Activated T-helper 17 cell treated with anti-CD3 and anti-CD28 coated beads, Interleukin-2, amount 50 U/mL, for 72 hours (primary cell): ENCODE results near the gene MAGI1. TPM values are rescaled to one million over a fixed set of nuclear protein-coding genes. Genes with fewer than 3 reads are reported as not detected.

Source experiments
- ATAC-seq: fragments of 150-1000 bp; cut with Tn5 transposase; replicated peaks from 2 replicates; pipeline ENCODE4 v1.10.0; 2021; ENCODE audit warnings: mild to moderate bottlenecking, moderate library complexity
- H3K27ac Mint-ChIP-seq: one replicate; pipeline ENCODE4 v1.8.0; 2022; ENCODE audit warnings: mixed read lengths
- H3K27me3 Mint-ChIP-seq: one replicate; pipeline ENCODE4 v1.8.0; 2022; ENCODE audit warnings: mixed read lengths
- H3K36me3 Mint-ChIP-seq: one replicate; pipeline ENCODE4 v1.8.0; 2022; ENCODE audit warnings: low read depth, mild to moderate bottlenecking, mixed read lengths
- H3K4me1 Mint-ChIP-seq: one replicate; pipeline ENCODE4 v1.8.0; 2022; ENCODE audit warnings: mixed read lengths
- H3K4me3 Mint-ChIP-seq: one replicate; pipeline ENCODE4 v1.8.0; 2022; ENCODE audit warnings: mild to moderate bottlenecking, mixed read lengths
- H3K9me3 Mint-ChIP-seq: one replicate; pipeline ENCODE4 v1.8.0; 2022; ENCODE audit warnings: mixed read lengths
- total RNA-seq, 2 donors: library from RNA; stranded (reverse); gene quantifications; one replicate each; pipeline ENCODE4 v1.2.3, GENCODE V29; 2022

The MAGI1 gene
- total RNA-seq, 2 donors from 2014 or later, result 0.06 TPM; not detected in 1

DNA sequence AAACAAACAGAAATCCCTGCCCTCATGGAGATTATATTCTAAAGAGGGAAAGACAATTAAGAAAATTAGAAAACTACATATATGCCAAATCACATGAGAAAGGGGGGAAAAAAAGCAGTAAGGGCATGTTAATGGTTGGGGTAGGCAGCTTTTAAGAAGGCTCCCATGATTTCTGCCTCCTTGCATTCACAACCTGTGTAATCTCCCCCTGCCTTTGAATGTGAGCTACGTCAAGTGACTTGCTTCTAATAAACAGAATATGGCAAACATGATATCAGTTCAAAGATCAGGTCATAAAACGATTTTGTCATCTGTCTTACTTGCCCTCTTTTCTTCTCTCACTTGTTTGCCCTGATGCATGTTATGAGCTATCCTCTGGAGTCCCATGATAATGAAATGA, 677.3 kb downstream of the MAGI1 start:
- peaks cover 4% of the 10 kb centered on the region for H3K27me3 Mint-ChIP-seq
- H3K9me3 Mint-ChIP-seq, result peaks cover 8% of the 10 kb centered on the region
- H3K4me3 Mint-ChIP-seq, result no peak overlapping the region
- ATAC-seq, result no peak
- no peaks in the 10 kb centered on the region for H3K36me3 Mint-ChIP-seq
- H3K4me1 Mint-ChIP-seq, result no peaks in the 10 kb centered on the region
- no peak overlapping the region for H3K27ac Mint-ChIP-seq

GRCh38 chr3:65356331-65357248, 682.1 kb downstream of the MAGI1 start:
- H3K27ac Mint-ChIP-seq, result no peak overlapping the region
- peaks cover 8% of the 10 kb centered on the region for H3K9me3 Mint-ChIP-seq
- no peak overlapping the region for H3K4me3 Mint-ChIP-seq
- no peaks in the 10 kb centered on the region for H3K4me1 Mint-ChIP-seq
- ATAC-seq, result no peak
- H3K27me3 Mint-ChIP-seq, result peaks cover 11% of the 10 kb centered on the region
- no peaks in the 10 kb centered on the region for H3K36me3 Mint-ChIP-seq

DNA sequence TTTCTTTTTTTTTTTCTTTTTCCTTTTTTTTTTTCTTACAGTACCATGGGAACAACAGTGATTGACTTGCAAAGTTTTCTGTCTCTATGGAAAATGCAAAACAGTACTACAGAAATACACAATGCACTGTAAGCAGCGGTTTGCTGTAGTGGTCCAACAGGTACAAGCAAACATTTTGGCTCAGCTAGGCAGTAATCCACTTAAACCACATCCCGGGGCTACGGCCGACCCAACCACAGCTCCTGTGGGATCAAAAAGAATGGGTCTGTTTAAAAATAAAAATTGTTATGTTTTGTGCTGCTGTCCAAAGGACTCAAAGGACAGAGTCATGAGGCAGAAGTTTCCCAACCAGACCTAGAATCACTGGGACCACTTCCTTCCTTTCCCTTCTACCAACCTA, 683.8 kb downstream of the MAGI1 start:
- Mint-ChIP-seq H3K4me3 (no peak overlapping the region), H3K9me3 (peaks cover 8% of the 10 kb centered on the region), H3K27me3 (peaks cover 11% of the 10 kb centered on the region), H3K4me1 (no peaks in the 10 kb centered on the region), H3K27ac (no peak overlapping the region), H3K36me3 (no peaks in the 10 kb centered on the region)
- no peak for ATAC-seq

DNA sequence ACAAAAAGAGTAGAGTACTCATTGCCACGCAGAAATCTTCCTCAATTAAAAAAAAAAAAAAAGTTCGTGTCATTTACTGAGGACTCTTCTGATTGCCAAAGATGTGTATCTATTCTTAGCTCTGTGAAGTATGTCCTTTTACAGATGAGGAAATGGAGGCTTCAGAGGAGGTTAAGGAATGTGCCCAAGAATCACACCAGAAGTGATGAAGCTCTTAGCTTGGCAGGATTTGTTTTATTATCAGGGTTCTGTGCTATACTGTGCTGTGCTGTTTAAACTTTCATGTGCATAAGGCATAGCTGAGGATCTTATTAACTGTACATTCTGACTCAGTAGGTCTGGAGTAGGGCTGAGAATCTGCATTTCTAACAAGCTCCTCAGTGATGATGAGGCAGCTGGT, 685.8 kb downstream of the MAGI1 start:
- no peaks in the 10 kb centered on the region for H3K9me3 Mint-ChIP-seq
- H3K27ac Mint-ChIP-seq, result no peak overlapping the region
- no peak for ATAC-seq
- H3K27me3 Mint-ChIP-seq, result peaks cover 11% of the 10 kb centered on the region
- H3K4me1 Mint-ChIP-seq, result no peaks in the 10 kb centered on the region
- H3K4me3 Mint-ChIP-seq, result no peak overlapping the region
- H3K36me3 Mint-ChIP-seq, result no peaks in the 10 kb centered on the region

GRCh38 chr3:65351753-65352152, 687.0 kb downstream of the MAGI1 start:
- no peak for ATAC-seq
- no peaks in the 10 kb centered on the region for H3K9me3 Mint-ChIP-seq
- no peak overlapping the region for H3K27ac Mint-ChIP-seq
- H3K4me1 Mint-ChIP-seq, result no peaks in the 10 kb centered on the region
- no peak overlapping the region for H3K4me3 Mint-ChIP-seq
- H3K36me3 Mint-ChIP-seq, result no peaks in the 10 kb centered on the region
- peaks cover 8% of the 10 kb centered on the region for H3K27me3 Mint-ChIP-seq

GRCh38 chr3:65350801-65351476, 687.8 kb downstream of the MAGI1 start:
- ATAC-seq, result no peak
- Mint-ChIP-seq H3K4me1 (no peaks in the 10 kb centered on the region), H3K27me3 (peaks cover 7% of the 10 kb centered on the region), H3K36me3 (no peaks in the 10 kb centered on the region), H3K27ac (no peak overlapping the region), H3K9me3 (no peaks in the 10 kb centered on the region), H3K4me3 (no peak overlapping the region)

DNA sequence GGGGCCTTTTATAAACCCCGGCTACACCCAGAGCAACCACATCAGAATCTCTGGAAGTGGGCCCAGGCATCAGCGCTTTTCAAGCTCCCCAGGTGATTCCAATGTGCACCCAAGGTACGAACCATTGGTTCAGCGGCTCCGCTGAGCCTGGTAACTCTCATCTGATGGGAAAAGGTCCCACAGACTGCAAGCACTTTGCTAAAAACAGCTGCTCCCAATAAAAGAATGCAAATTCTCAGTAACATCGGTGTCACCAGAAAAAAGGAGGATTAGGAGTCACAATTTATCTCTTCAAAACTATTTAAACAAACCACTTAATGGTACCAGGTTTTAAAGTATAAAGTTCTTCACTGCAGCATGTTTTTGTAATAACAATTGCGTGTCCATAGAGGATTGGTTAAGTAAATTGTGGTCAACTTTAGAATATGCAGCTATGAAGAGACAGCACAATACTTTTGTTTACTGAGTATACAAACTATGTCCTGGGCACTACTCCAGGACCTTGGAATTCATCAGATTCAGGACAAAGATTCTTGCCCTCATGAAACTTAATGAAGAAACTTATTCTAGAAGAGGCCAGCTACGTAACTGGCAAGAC, 690.2 kb downstream of the MAGI1 start:
- H3K4me1 Mint-ChIP-seq, result no peaks in the 10 kb centered on the region
- H3K36me3 Mint-ChIP-seq, result no peaks in the 10 kb centered on the region
- H3K27me3 Mint-ChIP-seq, result no peaks in the 10 kb centered on the region
- H3K27ac Mint-ChIP-seq, result no peak overlapping the region
- H3K9me3 Mint-ChIP-seq, result no peaks in the 10 kb centered on the region
- ATAC-seq, result no peak
- no peak overlapping the region for H3K4me3 Mint-ChIP-seq

- ATAC-seq, result no peak
These were observed 691.6 kb downstream of the MAGI1 start for GRCh38 chr3:65347166-65347565.

DNA sequence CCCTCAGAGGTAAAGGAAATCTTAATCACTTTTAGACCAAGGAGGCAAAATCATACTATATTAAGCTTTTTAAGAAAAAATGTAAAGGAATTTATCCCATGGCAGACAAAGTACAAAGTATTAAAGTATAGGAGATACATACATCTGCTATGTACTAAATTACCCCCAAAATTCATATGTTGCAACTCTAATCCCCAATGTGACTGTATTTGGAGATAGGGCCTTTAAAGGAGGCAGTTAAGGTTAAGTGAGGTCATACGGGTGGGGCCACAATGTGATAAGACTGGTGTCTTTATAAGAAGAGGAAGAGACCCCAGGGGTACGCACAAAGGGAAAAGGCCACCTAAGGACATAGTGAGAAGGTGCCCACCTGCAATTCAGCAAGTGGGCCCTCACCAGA, 693.9 kb downstream of the MAGI1 start:
- Mint-ChIP-seq H3K4me1 (no peaks in the 10 kb centered on the region), H3K36me3 (no peaks in the 10 kb centered on the region), H3K27ac (no peak overlapping the region), H3K9me3 (peaks cover 11% of the 10 kb centered on the region), H3K4me3 (no peak overlapping the region), H3K27me3 (no peaks in the 10 kb centered on the region)
- no peak for ATAC-seq

More at GRCh38 chr3:65347166-65347565, 691.6 kb downstream of the MAGI1 start:
- no peaks in the 10 kb centered on the region for H3K27me3 Mint-ChIP-seq
- H3K36me3 Mint-ChIP-seq, result no peaks in the 10 kb centered on the region
- no peaks in the 10 kb centered on the region for H3K4me1 Mint-ChIP-seq
- no peak overlapping the region for H3K27ac Mint-ChIP-seq
- H3K9me3 Mint-ChIP-seq, result no peaks in the 10 kb centered on the region
- no peak overlapping the region for H3K4me3 Mint-ChIP-seq

GRCh38 chr3:65344444-65344843, 694.3 kb downstream of the MAGI1 start:
- Mint-ChIP-seq H3K4me3 (no peak overlapping the region), H3K27ac (no peak overlapping the region), H3K9me3 (peaks cover 14% of the 10 kb centered on the region), H3K36me3 (no peaks in the 10 kb centered on the region), H3K27me3 (no peaks in the 10 kb centered on the region), H3K4me1 (no peaks in the 10 kb centered on the region)
- no peak for ATAC-seq

DNA sequence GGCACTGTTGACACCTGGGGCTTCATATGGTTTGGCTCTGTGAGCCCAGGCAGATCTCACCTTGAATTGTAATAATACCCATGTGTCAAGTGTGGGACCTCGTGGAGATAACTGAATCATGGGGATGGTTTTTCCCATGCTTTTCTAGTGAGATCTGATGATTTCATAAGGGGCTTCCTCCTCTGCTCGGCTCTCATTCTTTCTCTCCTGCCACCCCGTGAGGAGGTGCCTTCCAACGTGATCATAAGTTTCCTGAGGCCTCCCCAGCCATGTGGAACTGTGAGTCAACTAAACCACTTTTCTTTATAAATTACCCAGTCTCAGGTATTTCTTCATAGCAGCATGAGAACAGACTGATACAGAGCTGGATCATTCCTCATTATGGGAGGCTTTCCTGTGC, 695.0 kb downstream of the MAGI1 start:
- H3K4me3 Mint-ChIP-seq, result no peak overlapping the region
- no peaks in the 10 kb centered on the region for H3K27me3 Mint-ChIP-seq
- H3K36me3 Mint-ChIP-seq, result no peaks in the 10 kb centered on the region
- H3K27ac Mint-ChIP-seq, result no peak overlapping the region
- peaks cover 14% of the 10 kb centered on the region for H3K9me3 Mint-ChIP-seq
- no peak for ATAC-seq
- H3K4me1 Mint-ChIP-seq, result no peaks in the 10 kb centered on the region

- Mint-ChIP-seq H3K9me3 (peaks cover 14% of the 10 kb centered on the region), H3K4me3 (no peak overlapping the region), H3K4me1 (no peaks in the 10 kb centered on the region), H3K27me3 (no peaks in the 10 kb centered on the region), H3K36me3 (no peaks in the 10 kb centered on the region), H3K27ac (no peak overlapping the region)
- no peak for ATAC-seq
These were observed 695.7 kb downstream of the MAGI1 start for GRCh38 chr3:65343026-65343425.

GRCh38 chr3:65342084-65342683, 696.5 kb downstream of the MAGI1 start:
- H3K27ac Mint-ChIP-seq, result no peak overlapping the region
- no peak for ATAC-seq
- peaks cover 14% of the 10 kb centered on the region for H3K9me3 Mint-ChIP-seq
- H3K4me1 Mint-ChIP-seq, result no peaks in the 10 kb centered on the region
- no peak overlapping the region for H3K4me3 Mint-ChIP-seq
- H3K36me3 Mint-ChIP-seq, result no peaks in the 10 kb centered on the region
- H3K27me3 Mint-ChIP-seq, result no peaks in the 10 kb centered on the region

DNA sequence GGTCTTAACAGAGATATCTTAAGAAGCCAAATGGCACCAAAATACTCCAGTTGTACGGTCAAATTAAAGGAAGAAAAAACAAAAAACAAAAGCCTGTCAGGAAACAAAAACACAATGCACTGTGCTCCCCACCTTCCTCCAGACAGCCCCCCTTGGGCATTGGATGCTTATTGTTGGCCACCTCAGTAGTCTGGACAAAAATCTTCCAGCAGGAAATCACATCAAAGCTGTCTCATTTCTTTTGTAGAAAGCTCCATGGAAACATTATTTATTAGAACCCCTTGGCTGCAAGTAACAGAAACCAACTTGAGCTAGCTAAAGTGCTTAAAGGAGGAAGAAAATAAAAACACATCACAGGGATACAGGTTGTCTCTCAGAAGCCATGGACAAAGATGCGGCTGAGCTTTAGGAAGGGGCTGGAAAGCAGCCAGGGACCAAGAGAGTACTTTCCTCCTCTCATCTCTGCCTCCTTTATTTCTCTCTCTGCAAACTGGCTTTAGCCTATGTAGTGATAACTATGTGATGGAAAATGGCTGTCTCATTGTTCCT, 699.5 kb downstream of the MAGI1 start:
- H3K4me3 Mint-ChIP-seq, result no peak overlapping the region
- H3K9me3 Mint-ChIP-seq, result peaks cover 23% of the 10 kb centered on the region
- H3K27me3 Mint-ChIP-seq, result no peaks in the 10 kb centered on the region
- no peaks in the 10 kb centered on the region for H3K4me1 Mint-ChIP-seq
- no peak overlapping the region for H3K27ac Mint-ChIP-seq
- H3K36me3 Mint-ChIP-seq, result no peaks in the 10 kb centered on the region
- ATAC-seq, result no peak
